K562 (cell line): ENCODE data around the gene MDP1. TPM values are rescaled to one million over a fixed set of nuclear protein-coding genes. Genes with fewer than 3 reads are reported as not detected.

Experiments used
- E2F8 ChIP-seq: fragments of 450-650 bp; IDR thresholded peaks from 2 replicates; pipeline ENCODE4 v1.7.1; 2018; ENCODE audit warnings: mild to moderate bottlenecking, low read depth; ENCODE audit not compliant: partially characterized antibody
- E4F1 ChIP-seq: fragments of 250-450 bp; sonication (Bioruptor Pico); IDR thresholded peaks from 2 replicates; pipeline ENCODE4 v1.5.0; 2021; ENCODE audit warnings: mild to moderate bottlenecking, borderline replicate concordance
- ESRRA ChIP-seq: fragments of 450-650 bp; IDR thresholded peaks from 2 replicates; pipeline ENCODE4 v1.6.1; 2014; ENCODE audit warnings: low read depth, mild to moderate bottlenecking, moderate library complexity, borderline replicate concordance
- GABPA ChIP-seq: fragments of 200-800 bp; sonication (Bioruptor generic); conservative IDR thresholded peaks from 2 replicates; pipeline ENCODE4 v1.6.1; 2016; ENCODE audit warnings: low read depth, missing genetic modification characterization, missing compliant biosample characterization
- LEF1 ChIP-seq: fragments of 450-650 bp; IDR thresholded peaks from 2 replicates; pipeline ENCODE4 v1.6.1; 2016; ENCODE audit warnings: mild to moderate bottlenecking
- POLR2A ChIP-seq: fragments of 450-650 bp; conservative IDR thresholded peaks from 2 replicates; pipeline ENCODE4 v1.6.1; 2016
- SPI1 ChIP-seq: IDR thresholded peaks from 2 replicates; pipeline ENCODE4 v1.6.1; 2011; ENCODE audit warnings: low read depth, low read length, control low read depth, borderline replicate concordance
- U2AF2 ChIP-seq: fragments of 200-400 bp; formaldehyde crosslinking; optimal IDR thresholded peaks from 2 replicates; pipeline ENCODE3; 2017; ENCODE audit warnings: low read depth, mild to moderate bottlenecking, low read length
- polyA plus RNA-seq, 8 experiments: library from polyadenylated mRNA; depleted of rRNA in 4 of 8; stranded (reverse) in 5 of 8; unstranded in 3 of 8; fragments of >200 nt; fragmentation: Nextera tagmentation in 2 of 8; fragmentation: Illumina TruSeq in 1 of 8; extraction: Ambion mirVana in 2 of 8; extraction: Trizol in 1 of 8; gene quantifications; 2 replicates each; pipeline versions ENCODE4 v1.2.1 to v1.2.3, GENCODE V29; 2011 to 2014; ENCODE audit warnings: inconsistent platforms in 1 of 8, missing spikeins in 1 of 8
- total RNA-seq, 7 experiments: library from RNA; depleted of rRNA in 6 of 7; stranded (reverse); fragments of >200 nt in 6 of 7; fragmentation: Illumina TruSeq in 2 of 7; extraction: Trizol in 2 of 7; gene quantifications; 2 replicates each; pipeline versions ENCODE4 v1.2.1 to v1.2.3, GENCODE V29; 2011 to 2021; ENCODE audit warnings: low replicate concordance in 1 of 7

The MDP1 gene
- total and polyA plus RNA-seq, 9 of the 15 experiments (the other 6 are each of a cell fraction or from before 2014, with no cell fraction given) = 2.7 to 29.6 (median 11.0) TPM

GRCh38 chr14:24232645-24233537 is 17.0 kb upstream of the MDP1 start, which contains the start of gene GMPR2 (continued):
- TF ChIP-seq SPI1 (peak; percentile 42; the same call in 1 of the 2 replicates), U2AF2 (no peak), LEF1 (no peak), ESRRA (0 out of 2 replicates have a peak, but pooled peaks have one; percentile 9), E4F1 (CRISPR knock-in tag) (no peak), POLR2A (peak; percentile 64), GABPA (tag) (peak; percentile 93), E2F8 (peak; percentile 56)
- TF ChIP-seq, all 486 proteins: peak for 52
